Measurements from ENCODE around the gene SLC40A1. TPM values are rescaled to one million over a fixed set of nuclear protein-coding genes. Genes with fewer than 3 reads are reported as not detected.
"Not testable (repeated sequence)": the region's sequence is repeated elsewhere in the genome, so short reads cannot be mapped to it uniquely, and the experiment has no call there.

The SLC40A1 gene
- total and polyA plus RNA-seq, 2 donors from 2014 or later, result 45.8 to 78.4 TPM

DNA sequence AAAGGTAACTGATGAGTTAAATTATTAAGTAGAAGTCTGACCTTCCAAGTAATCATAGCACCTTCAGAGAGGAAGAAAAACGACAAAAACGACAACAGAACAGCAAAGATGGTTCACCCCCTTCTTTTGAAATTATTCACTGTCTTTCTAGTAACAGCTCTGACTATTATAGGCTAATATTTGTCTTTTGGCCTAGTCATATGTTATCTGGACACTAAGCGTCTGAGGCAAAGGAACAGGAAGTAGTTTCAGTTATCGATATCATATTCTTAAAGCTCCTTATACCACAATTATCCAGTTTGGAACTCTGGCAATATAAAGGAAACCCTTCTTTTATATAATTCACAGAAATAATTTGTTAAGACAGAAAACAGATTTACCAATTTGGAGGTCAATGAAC is 27.6 kb upstream of the SLC40A1 start:
- intact Hi-C loops (cut with DNase I), result no loop called here
- TF ChIP-seq, protein P1, sequence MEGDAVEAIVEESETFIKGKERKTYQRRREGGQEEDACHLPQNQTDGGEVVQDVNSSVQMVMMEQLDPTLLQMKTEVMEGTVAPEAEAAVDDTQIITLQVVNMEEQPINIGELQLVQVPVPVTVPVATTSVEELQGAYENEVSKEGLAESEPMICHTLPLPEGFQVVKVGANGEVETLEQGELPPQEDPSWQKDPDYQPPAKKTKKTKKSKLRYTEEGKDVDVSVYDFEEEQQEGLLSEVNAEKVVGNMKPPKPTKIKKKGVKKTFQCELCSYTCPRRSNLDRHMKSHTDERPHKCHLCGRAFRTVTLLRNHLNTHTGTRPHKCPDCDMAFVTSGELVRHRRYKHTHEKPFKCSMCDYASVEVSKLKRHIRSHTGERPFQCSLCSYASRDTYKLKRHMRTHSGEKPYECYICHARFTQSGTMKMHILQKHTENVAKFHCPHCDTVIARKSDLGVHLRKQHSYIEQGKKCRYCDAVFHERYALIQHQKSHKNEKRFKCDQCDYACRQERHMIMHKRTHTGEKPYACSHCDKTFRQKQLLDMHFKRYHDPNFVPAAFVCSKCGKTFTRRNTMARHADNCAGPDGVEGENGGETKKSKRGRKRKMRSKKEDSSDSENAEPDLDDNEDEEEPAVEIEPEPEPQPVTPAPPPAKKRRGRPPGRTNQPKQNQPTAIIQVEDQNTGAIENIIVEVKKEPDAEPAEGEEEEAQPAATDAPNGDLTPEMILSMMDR (IDR thresholded peaks at IDR 0.05; ENCODE audit: borderline replicate concordance, extremely low read depth, insufficient read depth), result no peak
- no peak overlapping the region for H3K27ac ChIP-seq (ENCODE audit: low read depth in 2 of 2, low read length in 2 of 2)
- no peaks in the 10 kb centered on the region for H3K36me3 ChIP-seq (ENCODE audit: control insufficient read depth in 2 of 3, insufficient read depth in 3 of 3, low read length in 3 of 3)
- FAIRE-seq (no peak), DNase-seq (no peak)
- no peaks in the 10 kb centered on the region for H3K9me3 ChIP-seq (ENCODE audit: control insufficient read depth in 2 of 3, insufficient read depth in 1 of 3, low read length in 3 of 3)
- H3K4me3 ChIP-seq (ENCODE audit: low read length in 3 of 3), result no peak overlapping the region
- no peaks in the 10 kb centered on the region for H3K27me3 ChIP-seq (ENCODE audit: control insufficient read depth, insufficient read depth, low read length)
- H3K4me1 ChIP-seq (ENCODE audit: control insufficient read depth in 2 of 3, insufficient read depth in 2 of 3, low read depth in 1 of 3, low read length in 3 of 3), result peaks cover 0 to 3% (median 0%) of the 10 kb centered on the region in 3 donors
- H3K9ac ChIP-seq (ENCODE audit: low read length in 3 of 3), result no peak overlapping the region

DNA sequence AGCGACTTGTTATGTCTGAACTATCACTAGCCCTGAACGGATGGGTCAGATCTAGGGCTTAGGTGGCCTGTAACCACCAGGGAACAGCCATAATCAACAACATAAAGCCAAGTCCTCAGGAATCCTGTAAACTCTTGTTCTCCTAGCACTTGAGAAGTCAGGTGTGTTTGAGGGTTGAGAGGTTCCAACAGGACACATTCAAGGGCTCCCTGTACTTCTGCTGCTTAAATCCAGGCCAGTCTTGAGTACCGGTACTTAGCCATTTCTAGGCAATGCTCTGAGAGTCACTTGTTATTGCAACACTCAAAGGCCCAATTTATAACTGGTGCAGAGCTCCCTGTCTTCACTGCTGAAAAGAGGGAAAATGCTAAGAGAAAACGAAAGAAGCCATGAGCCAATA is 21.6 kb upstream of the SLC40A1 start:
- intact Hi-C loops (cut with DNase I), result no loop called here
- TF ChIP-seq, protein P1 (IDR thresholded peaks at IDR 0.05; ENCODE audit: borderline replicate concordance, extremely low read depth, insufficient read depth), result no peak
- no peak for FAIRE-seq
- H3K4me3 ChIP-seq (ENCODE audit: low read length in 3 of 3), result no peak overlapping the region
- H3K4me1 ChIP-seq (ENCODE audit: control insufficient read depth in 2 of 3, insufficient read depth in 2 of 3, low read depth in 1 of 3, low read length in 3 of 3), result no peaks in the 10 kb centered on the region
- no peaks in the 10 kb centered on the region for H3K36me3 ChIP-seq (ENCODE audit: control insufficient read depth in 2 of 3, insufficient read depth in 3 of 3, low read length in 3 of 3)
- no peak overlapping the region for H3K9ac ChIP-seq (ENCODE audit: low read length in 3 of 3)
- no peaks in the 10 kb centered on the region for H3K27me3 ChIP-seq (ENCODE audit: control insufficient read depth, insufficient read depth, low read length)
- no peak for DNase-seq
- H3K9me3 ChIP-seq (ENCODE audit: control insufficient read depth in 2 of 3, insufficient read depth in 1 of 3, low read length in 3 of 3), result no peaks in the 10 kb centered on the region
- H3K27ac ChIP-seq (ENCODE audit: low read depth in 2 of 2, low read length in 2 of 2), result no peak overlapping the region

DNA sequence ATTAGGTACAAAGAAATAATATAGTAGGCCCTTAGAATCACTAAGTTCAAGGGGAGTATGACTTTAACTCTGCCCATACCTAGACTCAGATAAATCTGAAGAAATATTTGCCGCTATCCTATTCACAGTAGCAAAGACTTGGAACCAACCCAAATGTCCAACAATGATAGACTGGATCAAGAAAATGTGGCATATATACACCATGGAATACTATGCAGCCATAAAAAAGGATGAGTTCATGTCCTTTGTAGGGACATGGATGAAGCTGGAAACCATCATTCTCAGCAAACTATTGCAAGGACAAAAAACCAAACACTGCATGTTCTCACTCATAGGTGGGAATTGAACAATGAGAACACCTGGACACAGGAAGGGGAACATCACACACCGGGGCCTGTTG is 21.1 kb upstream of the SLC40A1 start:
- H3K27ac ChIP-seq (ENCODE audit: low read depth in 2 of 2, low read length in 2 of 2); FAIRE-seq; intact Hi-C loops (cut with DNase I); H3K4me3 ChIP-seq (ENCODE audit: low read length in 3 of 3); H3K9ac ChIP-seq (ENCODE audit: low read length in 3 of 3); H3K9me3 ChIP-seq (ENCODE audit: control insufficient read depth in 2 of 3, insufficient read depth in 1 of 3, low read length in 3 of 3); DNase-seq; H3K4me1 ChIP-seq (ENCODE audit: control insufficient read depth in 2 of 3, insufficient read depth in 2 of 3, low read depth in 1 of 3, low read length in 3 of 3); H3K27me3 ChIP-seq (ENCODE audit: control insufficient read depth, insufficient read depth, low read length); H3K36me3 ChIP-seq (ENCODE audit: control insufficient read depth in 2 of 3, insufficient read depth in 3 of 3, low read length in 3 of 3): not testable (repeated sequence)

DNA sequence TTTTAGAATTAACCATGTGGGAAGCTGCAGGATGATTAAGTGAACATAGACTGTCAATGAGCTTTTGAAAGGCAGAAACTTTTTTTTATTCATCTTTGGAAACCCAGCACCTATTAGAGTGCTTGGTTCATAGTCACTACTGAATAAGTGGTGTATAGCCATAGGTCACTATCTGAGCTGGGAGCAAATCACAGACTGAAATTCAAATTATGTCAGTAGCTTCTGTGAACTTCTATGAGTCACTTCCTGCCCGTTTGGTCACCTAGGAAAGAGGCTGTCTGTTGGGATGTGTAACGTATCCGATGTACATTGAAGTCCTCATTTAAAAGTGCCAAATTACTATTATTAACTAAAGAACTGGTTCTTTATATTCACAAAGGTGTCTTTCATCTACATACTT is 20.5 kb upstream of the SLC40A1 start:
- H3K4me3 ChIP-seq (ENCODE audit: low read length in 3 of 3), result no peak overlapping the region
- H3K9ac ChIP-seq (ENCODE audit: low read length in 3 of 3), result no peak overlapping the region
- FAIRE-seq (no peak), DNase-seq (no peak)
- H3K36me3 ChIP-seq (ENCODE audit: control insufficient read depth in 2 of 3, insufficient read depth in 3 of 3, low read length in 3 of 3), result no peaks in the 10 kb centered on the region
- TF ChIP-seq, protein P1 (IDR thresholded peaks at IDR 0.05; ENCODE audit: borderline replicate concordance, extremely low read depth, insufficient read depth), result no peak
- no peaks in the 10 kb centered on the region for H3K27me3 ChIP-seq (ENCODE audit: control insufficient read depth, insufficient read depth, low read length)
- intact Hi-C loops (cut with DNase I), result no loop called here
- H3K27ac ChIP-seq (ENCODE audit: low read depth in 2 of 2, low read length in 2 of 2), result no peak overlapping the region
- H3K9me3 ChIP-seq (ENCODE audit: control insufficient read depth in 2 of 3, insufficient read depth in 1 of 3, low read length in 3 of 3), result no peaks in the 10 kb centered on the region
- no peaks in the 10 kb centered on the region for H3K4me1 ChIP-seq (ENCODE audit: control insufficient read depth in 2 of 3, insufficient read depth in 2 of 3, low read depth in 1 of 3, low read length in 3 of 3)

Data from kidney (tissue), 14 donors.